Fibroblast of skin of right biceps (primary cell): ENCODE results near the gene DHX36.

Experiments used
- DNase-seq: peaks from one replicate; pipeline ENCODE4 v3.0.0-alpha.2; 2013

Gene DHX36

GRCh38 chr3:154323891-154324738 is at the start of gene DHX36:
TSS of gene DHX36 (minus strand) at chr3:154324487. CDS start at chr3:154324416, 71 bp downstream.
- peak; percentile 92 for DNase-seq

GRCh38 chr3:154367221-154367620 is 42.9 kb upstream of the DHX36 start:
- no peak for DNase-seq

GRCh38 chr3:154364849-154365248 is 40.6 kb upstream of the DHX36 start:
- no peak for DNase-seq

GRCh38 chr3:154361099-154361498 is 36.8 kb upstream of the DHX36 start:
- no peak for DNase-seq

GRCh38 chr3:154356009-154356408 is 31.7 kb upstream of the DHX36 start:
- no peak for DNase-seq

GRCh38 chr3:154349223-154349622 is 24.9 kb upstream of the DHX36 start:
- no peak for DNase-seq

- DNase-seq: no peak
These were observed 21.3 kb upstream of the DHX36 start for GRCh38 chr3:154345422-154346122.

- no peak for DNase-seq
These were observed 14.3 kb upstream of the DHX36 start for GRCh38 chr3:154338570-154338969.

GRCh38 chr3:154338008-154338407 is 13.7 kb upstream of the DHX36 start:
- DNase-seq: no peak

GRCh38 chr3:154334973-154335420 is 10.7 kb upstream of the DHX36 start:
- DNase-seq: peak; percentile 29

- DNase-seq: no peak
These were observed 3.6 kb upstream of the DHX36 start for GRCh38 chr3:154327871-154328270.

GRCh38 chr3:154324919-154325318 is 632 bp upstream of the DHX36 start:
- DNase-seq: no peak

GRCh38 chr3:154316974-154317767 is 7.1 kb downstream of the DHX36 start:
- peak; percentile 12 for DNase-seq

- DNase-seq: no peak
These were observed 10.1 kb downstream of the DHX36 start for GRCh38 chr3:154314152-154314551.

GRCh38 chr3:154310840-154311239 is 13.4 kb downstream of the DHX36 start:
- DNase-seq: no peak

- peak; percentile 4 for DNase-seq
These were observed 16.9 kb downstream of the DHX36 start for GRCh38 chr3:154307363-154307762.

GRCh38 chr3:154304936-154305335 is 19.4 kb downstream of the DHX36 start:
- no peak for DNase-seq

- peak; percentile 26 for DNase-seq
These were observed 20.0 kb downstream of the DHX36 start for GRCh38 chr3:154304116-154304786.

GRCh38 chr3:154301561-154301960 is 22.7 kb downstream of the DHX36 start:
- no peak for DNase-seq

- no peak for DNase-seq
These were observed 30.3 kb downstream of the DHX36 start for GRCh38 chr3:154294016-154294415.

GRCh38 chr3:154290187-154290586 is 34.1 kb downstream of the DHX36 start:
- DNase-seq: no peak

GRCh38 chr3:154285221-154285620 is 39.1 kb downstream of the DHX36 start:
- DNase-seq: no peak

- DNase-seq: no peak
These were observed 44.1 kb downstream of the DHX36 start for GRCh38 chr3:154280161-154280560.
